GM06990 (cell line): ENCODE data around the gene HIVEP1.

ENCODE experiments used
- DNase-seq: peaks from one replicate; pipeline ENCODE4 v3.0.0-alpha.2; 2011; ENCODE audit not compliant: insufficient read length; ENCODE audit errors: extremely low read depth
- H3K27me3 ChIP-seq: replicated peaks from 2 replicates; pipeline ENCODE4 v1.6.0; 2011; ENCODE audit warnings: low read length; ENCODE audit not compliant: control insufficient read depth, insufficient read depth
- H3K36me3 ChIP-seq: 2 replicates; pipeline ENCODE4 v1.5.1; 2011; ENCODE audit warnings: low read length; ENCODE audit not compliant: control insufficient read depth, insufficient read depth
- H3K4me3 ChIP-seq: replicated peaks from 2 replicates; pipeline ENCODE4 v1.5.1; 2011; ENCODE audit warnings: low read depth, mild to moderate bottlenecking, control low read depth, low read length
- CTCF ChIP-seq: IDR thresholded peaks from 2 replicates; pipeline ENCODE4 v1.5.1; 2011; ENCODE audit warnings: low read length, control low read depth, mild to moderate bottlenecking, inconsistent platforms; ENCODE audit not compliant: insufficient read depth, poor library complexity, severe bottlenecking

HIVEP1 gene

DNA sequence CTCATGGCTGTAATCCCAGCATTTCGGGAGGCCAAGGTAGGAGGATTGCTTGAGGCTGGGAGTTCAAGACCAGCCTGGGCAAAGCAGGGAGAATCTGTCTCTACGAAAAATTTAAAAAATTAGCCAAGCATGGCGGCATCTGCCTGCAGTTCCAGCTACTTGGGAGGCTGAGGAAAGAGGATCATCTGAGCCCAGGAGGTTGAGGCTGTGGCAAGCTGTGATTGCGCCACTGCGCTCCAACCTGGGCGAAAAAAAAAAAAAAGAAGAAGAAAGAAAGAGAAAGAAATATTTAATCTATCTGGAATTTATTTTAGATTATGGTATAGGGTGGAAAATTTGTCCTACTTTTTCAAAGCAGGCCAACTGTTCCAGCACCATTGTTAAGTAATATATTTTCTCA, 32.2 kb upstream of the HIVEP1 start:
- H3K4me3 ChIP-seq, result no peak overlapping the region
- H3K27me3 ChIP-seq, result no peaks in the 10 kb centered on the region
- no peak for TF ChIP-seq CTCF
- H3K36me3 ChIP-seq, result no peaks in the 10 kb centered on the region
- no peak for DNase-seq

GRCh38 chr6:11983306-11983705, 28.8 kb upstream of the HIVEP1 start:
- no peak for TF ChIP-seq CTCF
- no peaks in the 10 kb centered on the region for H3K36me3 ChIP-seq
- H3K4me3 ChIP-seq, result no peak overlapping the region
- H3K27me3 ChIP-seq, result no peaks in the 10 kb centered on the region
- DNase-seq, result no peak

GRCh38 chr6:11987386-11987785, 24.7 kb upstream of the HIVEP1 start:
- no peaks in the 10 kb centered on the region for H3K36me3 ChIP-seq
- no peak overlapping the region for H3K4me3 ChIP-seq
- no peak for TF ChIP-seq CTCF
- DNase-seq, result no peak
- no peaks in the 10 kb centered on the region for H3K27me3 ChIP-seq

- TF ChIP-seq CTCF, result no peak
- no peaks in the 10 kb centered on the region for H3K36me3 ChIP-seq
- DNase-seq, result no peak
- H3K4me3 ChIP-seq, result no peak overlapping the region
- no peaks in the 10 kb centered on the region for H3K27me3 ChIP-seq
Observed at GRCh38 chr6:11989386-11989785, 22.7 kb upstream of the HIVEP1 start.

- no peaks in the 10 kb centered on the region for H3K36me3 ChIP-seq
- no peak for DNase-seq
- no peak for TF ChIP-seq CTCF
- H3K27me3 ChIP-seq, result no peaks in the 10 kb centered on the region
- H3K4me3 ChIP-seq, result no peak overlapping the region
Observed at GRCh38 chr6:11992086-11992485, 20.0 kb upstream of the HIVEP1 start.

DNA sequence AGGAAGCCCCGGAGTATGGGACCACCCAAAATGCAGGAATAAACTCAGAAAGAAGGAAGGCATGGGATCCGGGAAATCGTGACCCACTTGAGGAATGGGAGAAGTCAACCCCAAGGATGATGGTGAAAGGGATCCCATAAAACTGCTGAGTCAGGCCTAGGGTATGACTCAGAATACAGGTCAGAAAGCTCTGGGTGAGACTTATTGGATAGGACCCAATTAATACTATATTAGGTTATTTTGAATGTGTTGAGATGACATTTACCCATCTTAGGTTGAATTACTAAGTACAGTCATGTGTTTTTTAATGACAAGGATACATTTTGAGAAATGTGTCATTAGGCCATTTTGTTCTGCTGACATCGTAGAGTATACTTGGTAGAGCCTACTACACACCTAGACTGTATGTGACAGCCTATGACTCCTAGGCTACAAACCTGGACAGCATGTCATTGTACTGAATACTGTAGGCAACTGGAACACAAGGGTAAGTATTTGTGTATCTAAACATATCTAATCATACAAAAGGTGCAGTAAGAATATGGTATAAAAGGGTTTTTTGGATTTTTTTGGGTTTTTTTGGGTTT, 17.1 kb upstream of the HIVEP1 start:
- H3K27me3 ChIP-seq, result no peaks in the 10 kb centered on the region
- no peak for TF ChIP-seq CTCF
- H3K36me3 ChIP-seq, result no peaks in the 10 kb centered on the region
- DNase-seq, result no peak
- no peak overlapping the region for H3K4me3 ChIP-seq
